Measurements from ENCODE around the gene DCLK2.

Gene DCLK2

DNA sequence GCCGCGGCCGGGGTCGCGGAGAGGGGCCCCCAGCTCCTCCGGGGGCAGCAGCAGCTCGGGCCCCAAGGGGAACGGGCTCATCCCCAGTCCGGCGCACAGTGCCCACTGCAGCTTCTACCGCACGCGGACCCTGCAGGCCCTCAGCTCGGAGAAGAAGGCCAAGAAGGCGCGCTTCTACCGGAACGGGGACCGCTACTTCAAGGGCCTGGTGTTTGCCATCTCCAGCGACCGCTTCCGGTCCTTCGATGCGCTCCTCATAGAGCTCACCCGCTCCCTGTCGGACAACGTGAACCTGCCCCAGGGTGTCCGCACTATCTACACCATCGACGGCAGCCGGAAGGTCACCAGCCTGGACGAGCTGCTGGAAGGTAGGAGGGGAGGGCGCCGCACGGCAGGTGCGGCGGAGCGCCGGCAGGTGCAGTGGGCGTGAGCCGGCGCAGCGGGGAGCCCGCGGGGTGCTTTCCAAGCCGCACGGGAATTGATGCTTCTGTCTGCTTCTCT, 886 bp downstream of the DCLK2 start:
- no peaks in the 10 kb centered on the region for H3K36me3 Mint-ChIP-seq (ENCODE audit: low read depth)
- H3K4me3 Mint-ChIP-seq, result peak overlapping the region; percentile 73 to 92 (median 82)
- TF ChIP-seq, protein P1, sequence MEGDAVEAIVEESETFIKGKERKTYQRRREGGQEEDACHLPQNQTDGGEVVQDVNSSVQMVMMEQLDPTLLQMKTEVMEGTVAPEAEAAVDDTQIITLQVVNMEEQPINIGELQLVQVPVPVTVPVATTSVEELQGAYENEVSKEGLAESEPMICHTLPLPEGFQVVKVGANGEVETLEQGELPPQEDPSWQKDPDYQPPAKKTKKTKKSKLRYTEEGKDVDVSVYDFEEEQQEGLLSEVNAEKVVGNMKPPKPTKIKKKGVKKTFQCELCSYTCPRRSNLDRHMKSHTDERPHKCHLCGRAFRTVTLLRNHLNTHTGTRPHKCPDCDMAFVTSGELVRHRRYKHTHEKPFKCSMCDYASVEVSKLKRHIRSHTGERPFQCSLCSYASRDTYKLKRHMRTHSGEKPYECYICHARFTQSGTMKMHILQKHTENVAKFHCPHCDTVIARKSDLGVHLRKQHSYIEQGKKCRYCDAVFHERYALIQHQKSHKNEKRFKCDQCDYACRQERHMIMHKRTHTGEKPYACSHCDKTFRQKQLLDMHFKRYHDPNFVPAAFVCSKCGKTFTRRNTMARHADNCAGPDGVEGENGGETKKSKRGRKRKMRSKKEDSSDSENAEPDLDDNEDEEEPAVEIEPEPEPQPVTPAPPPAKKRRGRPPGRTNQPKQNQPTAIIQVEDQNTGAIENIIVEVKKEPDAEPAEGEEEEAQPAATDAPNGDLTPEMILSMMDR (IDR thresholded peaks at IDR 0.05; ENCODE audit: unreplicated experiment in 3 of 3), result no peak
- no peaks in the 10 kb centered on the region for H3K9me3 Mint-ChIP-seq
- peaks cover 17% of the 10 kb centered on the region for H3K27me3 Mint-ChIP-seq (ENCODE audit: low read depth)
- peaks cover 25% of the 10 kb centered on the region for H3K4me1 Mint-ChIP-seq
- H3K27ac Mint-ChIP-seq, result peak overlapping the region in 2 of 3 experiments; percentile 53 to 80

DNA sequence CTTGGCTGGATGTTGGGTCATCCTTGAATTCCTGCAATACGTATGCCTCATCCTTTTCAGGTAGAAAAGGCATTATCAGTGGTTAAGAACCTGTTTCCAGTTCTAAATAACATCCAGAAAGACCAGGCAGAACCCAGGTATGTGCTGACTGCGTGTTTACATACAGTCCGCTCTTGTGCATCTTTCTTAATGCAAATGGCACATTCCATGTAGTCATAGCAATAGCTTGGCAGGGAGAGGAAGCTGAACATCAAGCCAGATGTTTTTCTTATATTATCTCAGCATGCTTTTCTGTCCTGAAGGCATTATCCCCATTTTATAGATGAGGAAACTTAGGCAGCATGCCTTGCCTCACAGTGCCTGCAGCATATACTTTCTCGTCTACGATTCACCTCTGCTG, 2.1 kb downstream of the DCLK2 start:
- TF ChIP-seq, protein P1 (IDR thresholded peaks at IDR 0.05; ENCODE audit: unreplicated experiment in 3 of 3), result no peak
- H3K27me3 Mint-ChIP-seq (ENCODE audit: low read depth), result peaks cover 13% of the 10 kb centered on the region
- H3K4me3 Mint-ChIP-seq, result peak overlapping the region; percentile 73 to 92 (median 82)
- H3K36me3 Mint-ChIP-seq (ENCODE audit: low read depth), result no peaks in the 10 kb centered on the region
- no peak overlapping the region for H3K27ac Mint-ChIP-seq
- H3K4me1 Mint-ChIP-seq, result peaks cover 25% of the 10 kb centered on the region
- H3K9me3 Mint-ChIP-seq, result no peaks in the 10 kb centered on the region

DNA sequence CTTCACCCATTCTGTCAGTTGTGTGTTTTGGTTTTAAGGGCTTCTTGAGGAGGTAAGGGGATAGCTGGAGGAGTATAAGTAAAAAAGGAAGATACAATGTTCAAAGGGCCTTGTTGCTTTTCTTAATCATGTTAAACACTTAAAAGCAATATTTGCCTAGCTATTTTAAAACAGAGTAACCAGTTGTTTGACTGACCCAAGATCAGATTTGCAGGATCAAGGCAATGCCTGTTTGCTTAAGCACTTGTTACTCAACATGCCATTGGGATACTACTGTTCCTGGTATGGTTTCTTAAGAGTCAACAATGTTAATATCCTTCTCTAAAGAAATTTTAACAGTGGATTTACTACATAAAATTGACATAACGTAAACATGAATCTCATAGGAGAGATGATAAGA, 2.6 kb downstream of the DCLK2 start:
- Mint-ChIP-seq H3K27me3 (ENCODE audit: low read depth) (peaks cover 13% of the 10 kb centered on the region), H3K4me1 (peaks cover 25% of the 10 kb centered on the region), H3K4me3 (peak overlapping the region; percentile 2 to 92 (median 73)), H3K27ac (no peak overlapping the region), H3K9me3 (no peaks in the 10 kb centered on the region), H3K36me3 (ENCODE audit: low read depth) (no peaks in the 10 kb centered on the region)
- TF ChIP-seq, protein P1 (IDR thresholded peaks at IDR 0.05; ENCODE audit: unreplicated experiment in 3 of 3), result no peak

DNA sequence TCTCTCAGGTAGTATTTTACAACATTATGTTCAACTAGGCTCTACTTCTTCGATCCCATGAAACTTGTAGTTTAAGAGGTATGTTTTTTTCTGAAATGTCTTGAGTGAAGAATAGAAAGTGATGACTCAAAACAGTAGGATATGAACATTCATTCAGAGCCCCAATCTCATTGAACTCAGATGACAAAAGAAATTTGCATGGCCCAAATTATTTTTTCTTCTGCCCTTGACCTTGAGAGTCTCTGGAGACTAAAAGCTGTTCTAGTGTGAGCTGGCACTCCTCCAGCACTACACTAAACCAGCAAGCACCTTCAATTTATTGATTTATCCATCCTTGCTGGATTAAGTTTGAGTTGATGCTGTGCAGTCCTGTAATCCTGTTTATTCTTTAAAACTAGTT, 4.0 kb downstream of the DCLK2 start:
- H3K27me3 Mint-ChIP-seq (ENCODE audit: low read depth), result peaks cover 11% of the 10 kb centered on the region
- no peak overlapping the region for H3K27ac Mint-ChIP-seq
- H3K4me3 Mint-ChIP-seq, result peak overlapping the region in 2 of 3 experiments; percentile 36 to 70
- TF ChIP-seq, protein P1 (IDR thresholded peaks at IDR 0.05; ENCODE audit: unreplicated experiment in 3 of 3), result no peak
- H3K4me1 Mint-ChIP-seq, result peaks cover 25% of the 10 kb centered on the region
- H3K9me3 Mint-ChIP-seq, result no peaks in the 10 kb centered on the region
- no peaks in the 10 kb centered on the region for H3K36me3 Mint-ChIP-seq (ENCODE audit: low read depth)

DNA sequence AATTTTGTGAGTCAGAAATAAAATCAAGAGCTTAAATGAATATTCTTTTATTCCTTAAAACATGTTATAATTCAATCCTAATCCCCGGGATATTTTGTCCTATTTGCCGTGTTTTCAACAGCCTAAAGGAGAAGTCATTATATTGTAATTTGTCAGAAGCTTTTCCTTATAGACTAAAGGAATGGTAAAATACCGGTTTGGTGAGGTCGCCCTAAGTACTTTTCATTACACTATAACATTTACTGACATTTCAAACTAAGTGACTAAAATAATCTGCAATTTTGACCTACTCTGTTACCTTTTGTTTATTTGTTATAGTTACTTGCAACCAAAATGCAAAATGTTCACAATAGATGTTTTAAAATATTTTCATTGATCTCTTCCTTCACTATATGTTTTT, 8.8 kb downstream of the DCLK2 start:
- no peaks in the 10 kb centered on the region for H3K9me3 Mint-ChIP-seq
- TF ChIP-seq, protein P1 (IDR thresholded peaks at IDR 0.05; ENCODE audit: unreplicated experiment in 3 of 3), result no peak
- H3K27ac Mint-ChIP-seq, result no peak overlapping the region
- H3K36me3 Mint-ChIP-seq (ENCODE audit: low read depth), result no peaks in the 10 kb centered on the region
- H3K27me3 Mint-ChIP-seq (ENCODE audit: low read depth), result no peaks in the 10 kb centered on the region
- no peak overlapping the region for H3K4me3 Mint-ChIP-seq
- peaks cover 12% of the 10 kb centered on the region for H3K4me1 Mint-ChIP-seq

DNA sequence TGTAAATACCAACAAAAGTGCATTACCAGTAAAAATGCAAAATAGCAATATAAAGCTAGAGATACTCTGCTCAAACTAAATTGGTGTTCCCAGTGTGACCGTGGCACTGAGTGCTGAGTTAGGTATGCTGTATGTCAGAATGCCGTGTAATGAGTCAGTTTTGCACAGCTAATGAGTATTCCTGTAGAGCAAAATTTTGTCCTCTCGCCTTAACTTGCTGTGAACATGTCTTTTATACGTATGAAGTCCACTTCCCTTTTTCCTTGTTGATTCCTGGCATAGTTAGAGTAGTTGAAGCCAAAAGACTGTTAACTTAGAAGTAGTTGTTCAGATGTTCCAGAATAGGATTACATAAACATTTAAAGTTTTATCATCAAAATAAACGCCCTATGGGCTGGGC, 11.5 kb downstream of the DCLK2 start:
- Mint-ChIP-seq H3K27ac (no peak overlapping the region), H3K36me3 (ENCODE audit: low read depth) (no peaks in the 10 kb centered on the region), H3K4me3 (no peak overlapping the region), H3K27me3 (ENCODE audit: low read depth) (no peaks in the 10 kb centered on the region), H3K4me1 (no peaks in the 10 kb centered on the region), H3K9me3 (no peaks in the 10 kb centered on the region)
- TF ChIP-seq, protein P1 (IDR thresholded peaks at IDR 0.05; ENCODE audit: unreplicated experiment in 3 of 3), result no peak
